ENCODE measurements around the gene ARL6. TPM values are rescaled to one million over a fixed set of nuclear protein-coding genes. Genes with fewer than 3 reads are reported as not detected.

ARL6 gene
- total RNA-seq, 4 donors from 2014 or later = 4.5 to 13.2 (median 9.1) TPM

DNA sequence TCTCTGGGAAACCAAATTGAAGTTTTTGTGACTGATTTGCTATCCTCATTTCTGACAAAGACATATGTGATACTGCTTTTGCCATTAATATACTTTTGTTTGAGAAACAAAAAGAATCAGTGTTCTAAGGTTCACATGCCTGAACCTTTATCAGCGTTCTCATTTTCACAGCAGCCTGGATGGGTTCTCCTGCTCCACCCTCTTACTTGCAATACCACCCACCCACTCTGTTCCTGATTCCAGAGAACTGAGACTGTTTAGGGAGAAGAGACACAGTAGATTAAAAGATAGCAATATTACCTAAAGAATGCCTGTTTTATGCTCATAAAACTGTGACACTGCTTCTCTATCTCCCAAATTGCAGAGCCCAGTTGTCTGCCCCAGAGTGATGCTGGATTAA lies 25.8 kb upstream of the ARL6 start:
- TF ChIP-seq EP300 (IDR thresholded peaks at IDR 0.05) = no peak
- no peak for TF ChIP-seq POLR2AphosphoS5 (IDR thresholded peaks at IDR 0.05)
- no peak for TF ChIP-seq POLR2A (IDR thresholded peaks at IDR 0.05; ENCODE audit: low read depth)
- TF ChIP-seq, protein P1, sequence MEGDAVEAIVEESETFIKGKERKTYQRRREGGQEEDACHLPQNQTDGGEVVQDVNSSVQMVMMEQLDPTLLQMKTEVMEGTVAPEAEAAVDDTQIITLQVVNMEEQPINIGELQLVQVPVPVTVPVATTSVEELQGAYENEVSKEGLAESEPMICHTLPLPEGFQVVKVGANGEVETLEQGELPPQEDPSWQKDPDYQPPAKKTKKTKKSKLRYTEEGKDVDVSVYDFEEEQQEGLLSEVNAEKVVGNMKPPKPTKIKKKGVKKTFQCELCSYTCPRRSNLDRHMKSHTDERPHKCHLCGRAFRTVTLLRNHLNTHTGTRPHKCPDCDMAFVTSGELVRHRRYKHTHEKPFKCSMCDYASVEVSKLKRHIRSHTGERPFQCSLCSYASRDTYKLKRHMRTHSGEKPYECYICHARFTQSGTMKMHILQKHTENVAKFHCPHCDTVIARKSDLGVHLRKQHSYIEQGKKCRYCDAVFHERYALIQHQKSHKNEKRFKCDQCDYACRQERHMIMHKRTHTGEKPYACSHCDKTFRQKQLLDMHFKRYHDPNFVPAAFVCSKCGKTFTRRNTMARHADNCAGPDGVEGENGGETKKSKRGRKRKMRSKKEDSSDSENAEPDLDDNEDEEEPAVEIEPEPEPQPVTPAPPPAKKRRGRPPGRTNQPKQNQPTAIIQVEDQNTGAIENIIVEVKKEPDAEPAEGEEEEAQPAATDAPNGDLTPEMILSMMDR (IDR thresholded peaks at IDR 0.05) = no peak
- WGBS = 57% methylated on average over 1 of the region's 1 CpG
- no peak for DNase-seq (ENCODE audit: extremely low spot score)

DNA sequence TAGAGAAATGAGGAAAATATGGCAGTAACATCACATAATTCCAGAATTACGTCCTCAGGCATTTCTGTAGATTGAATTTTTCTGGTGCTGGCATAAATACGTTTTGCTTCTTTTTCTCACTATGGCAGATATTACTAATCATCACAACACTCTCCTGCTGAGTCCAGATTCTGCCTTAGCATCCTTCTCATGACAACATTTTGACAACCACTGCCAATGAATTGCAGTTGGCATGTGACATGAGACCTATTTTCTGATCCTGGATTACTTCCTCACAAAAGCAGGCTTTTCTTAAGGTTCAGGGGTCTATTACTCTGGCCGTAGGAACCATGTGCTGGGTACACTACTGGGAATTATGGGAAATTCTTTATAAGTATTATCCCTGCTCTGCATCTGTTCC lies 22.5 kb upstream of the ARL6 start:
- Histone ChIP-seq H3K4me1 (no peaks in the 10 kb centered on the region), H3K9me3 (no peaks in the 10 kb centered on the region), H3K36me3 (no peaks in the 10 kb centered on the region), H3K4me3 (no peak overlapping the region), H3K27me3 (no peaks in the 10 kb centered on the region), H3K27ac (replicated peaks in 1 of 4) (no peak overlapping the region)
- intact Hi-C loops (cut with DNase I) = no loop called here
- 86% methylated on average over 3 of the region's 3 CpGs for WGBS
- DNase-seq (ENCODE audit: extremely low spot score) = no peak
- no peak for TF ChIP-seq POLR2AphosphoS5 (IDR thresholded peaks at IDR 0.05)
- no peak for TF ChIP-seq EP300 (IDR thresholded peaks at IDR 0.05)
- TF ChIP-seq, protein P1 (IDR thresholded peaks at IDR 0.05) = no peak
- no peak for TF ChIP-seq POLR2A (IDR thresholded peaks at IDR 0.05; ENCODE audit: low read depth)

More for the DNA sequence above, 25.8 kb upstream of the ARL6 start:
- H3K27ac ChIP-seq (replicated peaks in 1 of 4) = no peak overlapping the region
- no peaks in the 10 kb centered on the region for H3K4me1 ChIP-seq
- intact Hi-C loops (cut with DNase I) = no loop called here
- H3K27me3 ChIP-seq = no peaks in the 10 kb centered on the region
- H3K9me3 ChIP-seq = no peaks in the 10 kb centered on the region
- no peak overlapping the region for H3K4me3 ChIP-seq
- no peaks in the 10 kb centered on the region for H3K36me3 ChIP-seq

DNA sequence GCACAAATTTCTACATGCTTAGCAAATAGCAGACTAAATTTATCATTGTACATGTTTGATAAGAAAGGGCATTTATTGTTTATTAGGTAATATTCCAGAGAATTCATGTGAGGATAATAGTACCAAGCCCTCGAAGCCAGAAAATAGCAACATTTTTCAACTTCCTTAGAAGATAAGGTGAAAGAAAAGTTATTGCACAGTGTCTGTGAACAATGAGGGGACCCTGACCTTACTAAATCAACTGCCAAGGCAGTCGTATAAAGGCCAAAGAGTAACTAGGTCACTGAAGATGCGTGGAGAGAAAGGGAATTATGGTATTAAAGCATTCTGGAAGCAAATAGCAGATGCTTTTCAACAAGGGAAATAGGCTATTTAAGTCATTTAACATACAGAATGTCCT lies 20.3 kb upstream of the ARL6 start:
- 66% methylated on average over 3 of the region's 3 CpGs for WGBS
- no peak overlapping the region for H3K27ac ChIP-seq (replicated peaks in 1 of 4)
- H3K27me3 ChIP-seq = no peaks in the 10 kb centered on the region
- intact Hi-C loops (cut with DNase I) = no loop called here
- no peaks in the 10 kb centered on the region for H3K36me3 ChIP-seq
- H3K4me1 ChIP-seq = no peaks in the 10 kb centered on the region
- H3K4me3 ChIP-seq = no peak overlapping the region
- H3K9me3 ChIP-seq = no peaks in the 10 kb centered on the region
- TF ChIP-seq, protein P1 (IDR thresholded peaks at IDR 0.05) = no peak
- TF ChIP-seq POLR2A (IDR thresholded peaks at IDR 0.05; ENCODE audit: low read depth) = no peak
- no peak for TF ChIP-seq POLR2AphosphoS5 (IDR thresholded peaks at IDR 0.05)
- TF ChIP-seq EP300 (IDR thresholded peaks at IDR 0.05) = no peak
- no peak for DNase-seq (ENCODE audit: extremely low spot score)

DNA sequence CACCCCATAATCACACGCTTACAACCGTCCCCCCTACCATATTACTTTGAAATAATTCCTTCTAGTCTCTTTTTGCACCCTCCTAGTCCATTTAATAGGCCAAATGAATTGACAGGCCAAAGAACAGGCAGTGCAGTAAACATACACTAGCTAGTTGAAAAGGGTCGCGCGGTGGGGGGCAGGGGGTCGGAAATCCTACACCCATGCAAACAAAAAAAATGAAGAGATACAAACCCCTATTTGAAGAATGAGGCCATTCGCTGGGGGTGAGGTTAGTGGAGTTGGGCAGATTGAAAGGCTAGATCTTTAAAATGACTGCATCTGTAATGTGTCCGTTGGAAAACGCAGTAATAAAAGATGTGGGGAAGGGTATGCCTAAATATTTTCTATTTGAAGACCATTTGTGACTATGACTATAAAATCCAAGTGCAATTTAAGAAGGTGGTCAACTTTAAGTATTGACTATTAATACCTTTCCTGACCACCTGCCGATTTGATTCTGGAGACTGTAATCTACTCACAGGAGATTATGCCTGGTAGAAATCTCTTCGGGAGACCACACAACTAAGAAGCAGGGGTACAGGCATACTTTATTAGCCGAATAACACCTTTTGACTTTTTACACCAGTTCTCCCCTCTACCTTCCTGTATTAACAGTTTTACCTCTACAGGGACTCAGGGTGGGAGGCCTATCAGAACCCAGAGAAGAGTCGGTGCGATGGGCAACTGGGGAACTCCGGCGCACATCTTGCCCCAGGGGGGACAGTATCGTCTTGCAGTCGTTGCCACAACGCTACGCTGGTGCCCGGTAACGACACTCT lies 762 bp upstream of the ARL6 start:
- Histone ChIP-seq H3K27me3 (no peaks in the 10 kb centered on the region), H3K4me1 (peaks cover 12 to 26% (median 20%) of the 10 kb centered on the region in 4 donors), H3K4me3 (peak overlapping the region; percentile 67 to 84 (median 74)), H3K36me3 (peaks cover 0 to 6% (median 3%) of the 10 kb centered on the region in 4 donors), H3K27ac (replicated peaks in 1 of 4) (peak overlapping the region; percentile 61 to 79 (median 74)), H3K9me3 (no peaks in the 10 kb centered on the region)
- 23% methylated on average over 22 of the region's 22 CpGs for WGBS
- intact Hi-C loops (cut with DNase I) = no loop called here
- TF ChIP-seq POLR2A (IDR thresholded peaks at IDR 0.05; ENCODE audit: low read depth) (no peak), POLR2AphosphoS5 (IDR thresholded peaks at IDR 0.05) (no peak), EP300 (IDR thresholded peaks at IDR 0.05) (no peak)
- TF ChIP-seq, protein P1 (IDR thresholded peaks at IDR 0.05) = no peak
- DNase-seq (ENCODE audit: extremely low spot score) = no peak
